Activated T-cell treated with anti-CD3 and anti-CD28 coated beads for 4 hours (primary cell): ENCODE data around the gene BCO2.

Experiments used
- DNase-seq: peaks from one replicate; pipeline ENCODE4 v3.0.0-alpha.2; 2020

Gene BCO2

DNA sequence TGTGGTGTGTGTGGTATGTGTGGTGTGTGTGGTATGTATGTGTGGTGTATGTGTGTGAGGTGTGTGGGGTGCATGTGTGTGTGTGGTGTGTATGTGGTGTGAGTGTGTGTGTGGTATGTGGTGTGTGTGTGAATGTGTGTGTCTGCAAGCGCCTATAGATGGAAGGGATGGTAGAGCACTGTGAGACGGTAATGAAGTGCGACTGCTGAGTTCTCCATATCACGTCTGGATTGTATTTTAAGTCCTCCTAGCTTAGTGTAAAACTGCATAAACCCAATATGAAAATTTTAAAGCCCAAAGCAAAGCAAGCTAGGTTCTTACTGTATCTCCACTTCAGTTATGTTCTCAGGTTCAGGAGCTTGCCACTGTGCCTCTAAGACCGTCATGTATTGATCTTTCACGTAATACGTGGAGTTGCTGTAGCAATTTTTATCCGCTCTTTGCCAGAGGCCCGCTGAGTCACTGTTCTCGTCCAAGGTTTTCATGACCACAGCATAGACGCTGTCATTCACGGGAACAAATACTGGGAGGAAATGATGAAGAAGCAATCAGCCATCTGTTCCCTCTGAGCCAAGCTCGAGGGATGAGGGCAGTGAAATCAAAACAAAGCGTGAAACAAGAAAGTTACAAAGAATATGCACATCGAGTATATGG is 79.9 kb downstream of the BCO2 start:
- DNase-seq: no peak

DNA sequence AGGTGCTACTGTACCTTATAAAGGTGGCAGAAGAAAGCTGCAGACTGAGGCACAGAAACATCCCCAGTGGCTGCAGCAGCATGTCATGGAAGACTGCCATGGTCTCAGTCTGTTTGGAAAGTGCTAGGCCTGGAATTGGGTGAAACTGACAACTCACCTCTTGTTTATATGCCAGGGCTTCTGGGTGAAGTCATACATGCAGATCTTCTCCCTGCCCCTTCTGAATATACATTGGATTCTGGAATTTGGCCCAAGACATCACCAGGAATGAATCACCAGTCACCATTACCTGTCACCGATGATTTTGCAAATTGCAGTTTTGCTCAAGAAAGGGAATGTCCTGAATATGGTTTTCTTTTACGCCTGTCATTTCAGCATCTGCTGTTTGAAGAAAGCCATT is 85.2 kb downstream of the BCO2 start, which contains the start of gene PLET1:
Gene PLET1, minus strand, starts transcription at position 371 of the 400 bp plus-strand sequence. Its CDS starts 271 bp downstream, at position 100.
- DNase-seq: no peak

GRCh38 chr11:112265659-112266409 is 90.5 kb downstream of the BCO2 start:
- no peak for DNase-seq

DNA sequence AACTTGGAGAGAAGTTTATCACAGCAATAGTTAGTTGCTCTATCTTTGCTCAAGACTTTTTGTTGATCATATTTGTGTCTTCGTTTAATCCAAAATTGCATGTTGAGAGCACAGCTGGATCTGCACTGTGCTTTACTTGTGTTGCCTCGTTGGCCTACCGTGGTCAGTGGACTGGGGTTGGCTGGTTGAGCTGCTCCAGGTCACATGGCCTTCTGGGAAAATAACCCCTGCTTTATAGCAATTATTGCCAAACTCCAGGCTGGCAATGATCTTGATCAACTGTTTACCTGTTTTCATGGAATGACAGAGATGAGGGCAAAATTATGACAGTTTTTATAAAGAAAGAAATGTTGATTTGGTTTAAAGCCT is 91.1 kb downstream of the BCO2 start:
- DNase-seq: no peak

DNA sequence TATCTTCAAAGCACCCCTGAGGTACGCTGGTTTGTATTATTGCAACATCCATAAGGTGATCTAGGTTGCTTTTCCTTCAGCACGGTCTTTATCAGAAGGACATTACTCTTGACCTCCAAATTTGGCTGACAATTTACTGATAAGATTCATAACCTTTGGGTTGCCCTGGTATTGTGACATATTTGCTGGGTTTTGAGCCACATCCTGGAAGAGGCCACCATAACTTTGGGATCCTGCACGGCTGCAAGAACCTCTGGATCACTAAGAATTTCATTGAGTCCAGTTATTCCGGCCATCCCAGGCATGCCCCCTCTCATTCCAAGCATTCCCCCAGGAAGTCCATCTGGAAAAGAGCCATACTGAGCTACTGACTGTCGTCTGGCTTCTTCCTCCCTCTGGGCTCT is 91.9 kb downstream of the BCO2 start:
- no peak for DNase-seq

DNA sequence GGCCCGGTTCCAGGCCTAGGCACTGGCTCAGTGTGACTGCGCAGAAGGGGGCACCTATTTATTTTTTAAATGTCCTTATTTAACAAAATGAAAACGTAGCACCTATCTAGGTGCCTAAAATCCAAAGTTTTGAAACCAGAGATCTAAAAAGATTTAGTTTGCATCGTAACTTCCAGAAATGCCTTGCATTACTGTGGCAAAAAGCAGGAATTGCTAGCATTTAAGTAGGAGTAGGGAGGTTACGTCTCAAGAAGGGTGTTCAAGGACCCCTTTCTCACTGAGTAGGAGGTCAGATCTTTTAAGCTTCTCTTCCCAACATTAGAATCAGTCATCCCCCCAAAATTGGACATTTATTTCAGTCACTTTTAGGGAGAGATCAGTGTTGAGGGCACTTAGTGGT is 93.1 kb downstream of the BCO2 start:
- no peak for DNase-seq
